Panc1 (cell line): Measurements from ENCODE around the gene UGT2A1. TPM values are rescaled to one million over a fixed set of nuclear protein-coding genes. Genes with fewer than 3 reads are reported as not detected.

Experiments
- ATAC-seq: fragments of 200-7000 bp; cut with Tn5 transposase; 2 replicates; pipeline ENCODE4 v1.9.1; 2020; ENCODE audit warnings: mild to moderate bottlenecking, moderate library complexity
- Bru-seq: library from RNA; stranded (reverse); fragments of 400-500 nt; gene quantifications from one replicate; lab custom pipeline; 2021; lab: Mats Ljungman, UMichigan
- BruChase-seq, 2 experiments: library from RNA; stranded (reverse); fragments of 400-500 nt; gene quantifications; one replicate each; lab custom pipeline; 2021; lab: Mats Ljungman, UMichigan
- BruUV-seq: library from RNA; stranded (reverse); fragments of 400-500 nt; replicated peaks from 2 replicates; lab custom pipeline; 2021; lab: Mats Ljungman, UMichigan
- CTCF ChIA-PET: fragments of 300-600 bp; sonication (Branson Sonifier 250); formaldehyde crosslinking; loops from one replicate; lab custom pipeline; 2022; ENCODE audit warnings: antibody characterized with exemption; lab: Charles Lee
- POLR2A ChIA-PET: fragments of 300-600 bp; sonication (Branson Sonifier 250); formaldehyde crosslinking; loops from one replicate; lab custom pipeline; 2022; ENCODE audit warnings: antibody characterized with exemption; lab: Charles Lee
- DNase-seq: peaks from one replicate; pipeline ENCODE4 v3.0.0-alpha.2; 2010; ENCODE audit warnings: low read depth, low spot score
- H3K27ac ChIP-seq: 2 replicates; pipeline ENCODE4 v1.5.1; 2011; ENCODE audit warnings: mild to moderate bottlenecking, low read length, inconsistent platforms
- H3K27me3 ChIP-seq: fragments of 200-500 bp; sonication (Bioruptor generic); 2 replicates; pipeline ENCODE4 v1.6.0; 2014; ENCODE audit warnings: low read length, inconsistent platforms; ENCODE audit not compliant: control insufficient read depth, insufficient read depth
- H3K36me3 ChIP-seq: fragments of 200-500 bp; sonication (Bioruptor generic); 2 replicates; pipeline ENCODE4 v1.5.1; 2014; ENCODE audit warnings: inconsistent platforms, mild to moderate bottlenecking, low read length, moderate library complexity; ENCODE audit not compliant: control insufficient read depth, insufficient read depth
- H3K4me1 ChIP-seq: 2 replicates; pipeline ENCODE4 v1.5.1; 2011; ENCODE audit warnings: inconsistent platforms, mild to moderate bottlenecking, low read length, moderate library complexity; ENCODE audit not compliant: control insufficient read depth, insufficient read depth
- H3K4me3 ChIP-seq, 2 experiments: 2 replicates each; pipeline ENCODE4 v1.5.1; 2011 to 2012; ENCODE audit warnings: low read depth in 2 of 2, low read length in 2 of 2, mild to moderate bottlenecking in 2 of 2, inconsistent platforms in 1 of 2, moderate library complexity in 1 of 2
- H3K9me3 ChIP-seq: fragments of 200-500 bp; sonication (Bioruptor generic); 2 replicates; pipeline ENCODE4 v1.5.1; 2014; ENCODE audit warnings: low read depth, mild to moderate bottlenecking, inconsistent platforms, low read length, moderate library complexity; ENCODE audit not compliant: control insufficient read depth, insufficient read depth
- POLR2AphosphoS5 ChIP-seq: IDR thresholded peaks from 2 replicates; pipeline ENCODE4 v1.6.1; 2012; ENCODE audit warnings: mild to moderate bottlenecking, low read depth, low read length, moderate library complexity
- SIN3A ChIP-seq: IDR thresholded peaks from 2 replicates; pipeline ENCODE4 v1.6.1; 2012; ENCODE audit warnings: low read depth, mild to moderate bottlenecking, low read length, moderate library complexity, borderline replicate concordance; ENCODE audit not compliant: insufficient read depth
- TCF7L2 ChIP-seq: IDR thresholded peaks from 2 replicates; pipeline ENCODE4 v1.6.1; 2011; ENCODE audit warnings: mild to moderate bottlenecking, low read depth, low read length, inconsistent platforms
- in situ Hi-C: cut with HindIII; loops from 2 replicates; pipeline ENCODE4 v1.10.0; 2016; ENCODE audit warnings: low sequenced_read_pairs, low pct_unique_long_range_greater_than_20kb
- intact Hi-C: fragments of 100-400 bp; cut with micrococcal nuclease; formaldehyde crosslinking; loops from one replicate; pipeline ENCODE4 v1.10.0; 2022; ENCODE audit not compliant: unreplicated experiment
- long read RNA-seq: library from polyadenylated mRNA; unstranded; transcript quantifications from one replicate; pipeline ENCODE4 v2.0.0, GENCODE V29; 2021; ENCODE audit not compliant: unreplicated experiment
- polyA plus RNA-seq: library from polyadenylated mRNA; unstranded; fragments of >200 nt; gene quantifications from one replicate; pipeline ENCODE4 v1.2.1, GENCODE V29; 2012; ENCODE audit warnings: missing spikeins; ENCODE audit not compliant: insufficient read length
- total RNA-seq: library from RNA; stranded (reverse); gene quantifications from one replicate; pipeline ENCODE4 v1.2.1, GENCODE V29; 2021; ENCODE audit not compliant: unreplicated experiment
- TF ChIP-seq, protein P1 (sequence below): fragments of 450-650 bp; IDR thresholded peaks from 2 replicates; pipeline ENCODE4 v1.5.1; 2017; ENCODE audit warnings: mild to moderate bottlenecking
- TF ChIP-seq, protein P2 (sequence below), 2 experiments: IDR thresholded peaks; 2 replicates each; pipeline ENCODE4 v1.6.1; 2011 to 2012; ENCODE audit warnings: low read depth in 2 of 2, control low read depth in 1 of 2, low read length in 1 of 2, mild to moderate bottlenecking in 1 of 2, moderate library complexity in 1 of 2; ENCODE audit not compliant: insufficient read depth in 1 of 2

UGT2A1 gene
- total RNA-seq = not detected
- polyA plus RNA-seq = not detected
- not detected for Bru-seq, nascent RNA
- not detected for BruChase-seq, experiment 1, labeled RNA remaining after a 2-hour chase
- not detected for BruChase-seq, experiment 2, labeled RNA remaining after a 6-hour chase
- long read RNA-seq = 0 reads

DNA sequence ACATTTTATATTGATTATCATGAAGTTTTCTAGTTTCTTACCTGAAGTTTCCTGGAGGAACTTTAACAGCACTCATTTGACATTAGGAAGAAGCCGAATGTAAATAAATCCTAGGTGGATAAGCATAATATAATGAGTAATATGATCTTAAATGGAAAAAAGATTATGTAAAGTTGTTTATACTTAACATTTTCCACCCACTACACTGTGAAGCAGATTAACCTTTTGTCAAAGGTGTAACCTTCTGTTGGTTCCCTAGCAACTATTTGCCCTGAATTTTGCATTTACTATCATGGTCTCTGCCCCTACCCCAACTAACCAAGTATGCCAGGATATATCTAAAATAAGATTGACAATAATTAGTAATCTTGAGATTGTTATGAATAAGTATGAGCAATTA, at the start of gene UGT2A1:
Gene UGT2A1, minus strand, starts transcription at position 101 of the 400 bp plus-strand sequence. CDS start 5,603 bp downstream, outside the sequence.
- Histone ChIP-seq H3K27me3 (no peaks in the 10 kb centered on the region), H3K4me1 (no peaks in the 10 kb centered on the region), H3K36me3 (no peaks in the 10 kb centered on the region), H3K9me3 (no peaks in the 10 kb centered on the region), H3K27ac (no peak within 1 kb of the TSS), H3K4me3 (no peak within 1 kb of the TSS)
- no peak for DNase-seq
- no peak for ATAC-seq
- in situ Hi-C loops (no loop called here), intact Hi-C loops (no loop called here)
- POLR2A ChIA-PET = no interaction called here
- CTCF ChIA-PET = no interaction called here
- TF ChIP-seq, protein P1, sequence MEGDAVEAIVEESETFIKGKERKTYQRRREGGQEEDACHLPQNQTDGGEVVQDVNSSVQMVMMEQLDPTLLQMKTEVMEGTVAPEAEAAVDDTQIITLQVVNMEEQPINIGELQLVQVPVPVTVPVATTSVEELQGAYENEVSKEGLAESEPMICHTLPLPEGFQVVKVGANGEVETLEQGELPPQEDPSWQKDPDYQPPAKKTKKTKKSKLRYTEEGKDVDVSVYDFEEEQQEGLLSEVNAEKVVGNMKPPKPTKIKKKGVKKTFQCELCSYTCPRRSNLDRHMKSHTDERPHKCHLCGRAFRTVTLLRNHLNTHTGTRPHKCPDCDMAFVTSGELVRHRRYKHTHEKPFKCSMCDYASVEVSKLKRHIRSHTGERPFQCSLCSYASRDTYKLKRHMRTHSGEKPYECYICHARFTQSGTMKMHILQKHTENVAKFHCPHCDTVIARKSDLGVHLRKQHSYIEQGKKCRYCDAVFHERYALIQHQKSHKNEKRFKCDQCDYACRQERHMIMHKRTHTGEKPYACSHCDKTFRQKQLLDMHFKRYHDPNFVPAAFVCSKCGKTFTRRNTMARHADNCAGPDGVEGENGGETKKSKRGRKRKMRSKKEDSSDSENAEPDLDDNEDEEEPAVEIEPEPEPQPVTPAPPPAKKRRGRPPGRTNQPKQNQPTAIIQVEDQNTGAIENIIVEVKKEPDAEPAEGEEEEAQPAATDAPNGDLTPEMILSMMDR = no peak
- no peak for TF ChIP-seq POLR2AphosphoS5
- TF ChIP-seq, protein P2, sequence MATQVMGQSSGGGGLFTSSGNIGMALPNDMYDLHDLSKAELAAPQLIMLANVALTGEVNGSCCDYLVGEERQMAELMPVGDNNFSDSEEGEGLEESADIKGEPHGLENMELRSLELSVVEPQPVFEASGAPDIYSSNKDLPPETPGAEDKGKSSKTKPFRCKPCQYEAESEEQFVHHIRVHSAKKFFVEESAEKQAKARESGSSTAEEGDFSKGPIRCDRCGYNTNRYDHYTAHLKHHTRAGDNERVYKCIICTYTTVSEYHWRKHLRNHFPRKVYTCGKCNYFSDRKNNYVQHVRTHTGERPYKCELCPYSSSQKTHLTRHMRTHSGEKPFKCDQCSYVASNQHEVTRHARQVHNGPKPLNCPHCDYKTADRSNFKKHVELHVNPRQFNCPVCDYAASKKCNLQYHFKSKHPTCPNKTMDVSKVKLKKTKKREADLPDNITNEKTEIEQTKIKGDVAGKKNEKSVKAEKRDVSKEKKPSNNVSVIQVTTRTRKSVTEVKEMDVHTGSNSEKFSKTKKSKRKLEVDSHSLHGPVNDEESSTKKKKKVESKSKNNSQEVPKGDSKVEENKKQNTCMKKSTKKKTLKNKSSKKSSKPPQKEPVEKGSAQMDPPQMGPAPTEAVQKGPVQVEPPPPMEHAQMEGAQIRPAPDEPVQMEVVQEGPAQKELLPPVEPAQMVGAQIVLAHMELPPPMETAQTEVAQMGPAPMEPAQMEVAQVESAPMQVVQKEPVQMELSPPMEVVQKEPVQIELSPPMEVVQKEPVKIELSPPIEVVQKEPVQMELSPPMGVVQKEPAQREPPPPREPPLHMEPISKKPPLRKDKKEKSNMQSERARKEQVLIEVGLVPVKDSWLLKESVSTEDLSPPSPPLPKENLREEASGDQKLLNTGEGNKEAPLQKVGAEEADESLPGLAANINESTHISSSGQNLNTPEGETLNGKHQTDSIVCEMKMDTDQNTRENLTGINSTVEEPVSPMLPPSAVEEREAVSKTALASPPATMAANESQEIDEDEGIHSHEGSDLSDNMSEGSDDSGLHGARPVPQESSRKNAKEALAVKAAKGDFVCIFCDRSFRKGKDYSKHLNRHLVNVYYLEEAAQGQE (IDR thresholded peaks at IDR 0.05; ENCODE audit: insufficient read depth in 1 of 2, low read depth in 2 of 2, low read length in 1 of 2) = no peak
- TF ChIP-seq TCF7L2 = no peak
- no peak for TF ChIP-seq SIN3A
- BruUV-seq = no TSS peak

DNA sequence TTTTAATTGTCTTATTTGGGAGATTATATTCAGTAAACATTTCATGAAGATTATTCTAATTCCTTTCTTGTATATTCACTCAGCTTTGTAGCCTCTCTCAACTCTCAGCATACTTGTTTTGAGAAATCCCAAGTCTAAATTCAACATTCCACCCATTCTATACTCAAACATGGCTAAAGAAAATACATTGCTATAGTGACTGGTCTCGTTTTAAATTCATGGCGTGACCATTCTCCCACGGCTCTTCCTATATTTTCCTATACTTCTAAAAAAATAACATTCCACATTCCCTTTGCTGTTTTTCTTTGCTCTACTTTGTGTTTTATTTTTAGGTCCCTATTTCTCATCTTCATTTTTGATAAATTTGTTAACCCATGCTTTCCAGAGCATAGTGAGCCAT, 49.2 kb upstream of the UGT2A1 start:
- ChIA-PET CTCF (no interaction called here), POLR2A (no interaction called here)
- BruUV-seq = no TSS peak
- DNase-seq (no peak), ATAC-seq (no peak)
- no peaks in the 10 kb centered on the region for H3K36me3 ChIP-seq
- in situ Hi-C loops (no loop called here), intact Hi-C loops (no loop called here)
- H3K4me1 ChIP-seq = no peaks in the 10 kb centered on the region
- H3K27me3 ChIP-seq = no peaks in the 10 kb centered on the region
- H3K9me3 ChIP-seq = no peaks in the 10 kb centered on the region
- TF ChIP-seq POLR2AphosphoS5 (no peak), SIN3A (no peak), TCF7L2 (no peak)
- TF ChIP-seq, protein P1 = no peak
- TF ChIP-seq, protein P2 (IDR thresholded peaks at IDR 0.05; ENCODE audit: insufficient read depth in 1 of 2, low read depth in 2 of 2, low read length in 1 of 2) = no peak
- no peak overlapping the region for H3K4me3 ChIP-seq
- H3K27ac ChIP-seq = no peak overlapping the region
